Measurements from ENCODE around the gene PLPPR1.
"Not testable (repeated sequence)": the region's sequence is repeated elsewhere in the genome, so short reads cannot be mapped to it uniquely, and the experiment has no call there.

The PLPPR1 gene

GRCh38 chr9:101028346-101029314 lies at the start of gene PLPPR1:
PLPPR1 (plus strand) TSS chr9:101028727.
- DNase-seq (ENCODE audit: low read depth in 2 of 2): no peak

- no peak for DNase-seq (ENCODE audit: low read depth in 2 of 2)
Measured at GRCh38 chr9:100989731-100990130, 38.8 kb upstream of the PLPPR1 start.

- no peak for DNase-seq (ENCODE audit: low read depth in 2 of 2)
Measured at GRCh38 chr9:100990605-100991381, 37.7 kb upstream of the PLPPR1 start.

GRCh38 chr9:100992632-100993031 lies 35.9 kb upstream of the PLPPR1 start:
- no peak for DNase-seq (ENCODE audit: low read depth in 2 of 2)

GRCh38 chr9:100999906-101000544 lies 28.5 kb upstream of the PLPPR1 start:
- no peak for DNase-seq (ENCODE audit: low read depth in 2 of 2)

- DNase-seq (ENCODE audit: low read depth in 2 of 2): no peak
Measured at GRCh38 chr9:101005246-101005645, 23.3 kb upstream of the PLPPR1 start.

- no peak for DNase-seq (ENCODE audit: low read depth in 2 of 2)
Measured at GRCh38 chr9:101014566-101014965, 14.0 kb upstream of the PLPPR1 start.

GRCh38 chr9:101018467-101018866 lies 10.1 kb upstream of the PLPPR1 start:
- no peak for DNase-seq (ENCODE audit: low read depth in 2 of 2)

- no peak for DNase-seq (ENCODE audit: low read depth in 2 of 2)
Measured at GRCh38 chr9:101022704-101023103, 5.8 kb upstream of the PLPPR1 start.

- DNase-seq (ENCODE audit: low read depth in 2 of 2): no peak
Measured at GRCh38 chr9:101025940-101026339, 2.6 kb upstream of the PLPPR1 start.

GRCh38 chr9:101026824-101027223 lies 1.7 kb upstream of the PLPPR1 start:
- no peak for DNase-seq (ENCODE audit: low read depth in 2 of 2)

- DNase-seq (ENCODE audit: low read depth in 2 of 2): no peak
Measured at GRCh38 chr9:101027236-101027635, 1.3 kb upstream of the PLPPR1 start.

GRCh38 chr9:101027733-101028345 lies 688 bp upstream of the PLPPR1 start:
- no peak for DNase-seq (ENCODE audit: low read depth in 2 of 2)

GRCh38 chr9:101029315-101030085 lies 973 bp downstream of the PLPPR1 start:
- no peak for DNase-seq (ENCODE audit: low read depth in 2 of 2)

GRCh38 chr9:101030086-101030391 lies 1.5 kb downstream of the PLPPR1 start:
- DNase-seq (ENCODE audit: low read depth in 2 of 2): no peak

GRCh38 chr9:101032426-101032825 lies 3.9 kb downstream of the PLPPR1 start:
- DNase-seq (ENCODE audit: low read depth in 2 of 2): no peak

GRCh38 chr9:101034222-101034621 lies 5.7 kb downstream of the PLPPR1 start:
- no peak for DNase-seq (ENCODE audit: low read depth in 2 of 2)

GRCh38 chr9:101035098-101035497 lies 6.6 kb downstream of the PLPPR1 start:
- DNase-seq (ENCODE audit: low read depth in 2 of 2): no peak

- DNase-seq (ENCODE audit: low read depth in 2 of 2): no peak
Measured at GRCh38 chr9:101037430-101037829, 8.9 kb downstream of the PLPPR1 start.

GRCh38 chr9:101038488-101038887 lies 10.0 kb downstream of the PLPPR1 start:
- DNase-seq (ENCODE audit: low read depth in 2 of 2): no peak

- not testable (repeated sequence) for DNase-seq (ENCODE audit: low read depth in 2 of 2)
Measured at GRCh38 chr9:101039581-101039980, 11.1 kb downstream of the PLPPR1 start.

Data from stimulated activated CD4-positive, alpha-beta T cell treated with anti-CD3 and anti-CD28 coated beads, Interleukin-15, amount 100 ng/mL, for 48 hours (primary cell).